GM23338 (cell line): ENCODE results near the gene DHRS2. TPM values are rescaled to one million over a fixed set of nuclear protein-coding genes. Genes with fewer than 3 reads are reported as not detected.
"Not testable (repeated sequence)": the region's sequence is repeated elsewhere in the genome, so short reads cannot be mapped to it uniquely, and the experiment has no call there.

Source experiments
- ATAC-seq: fragments of 200-7000 bp; cut with Tn5 transposase; 3 replicates; pipeline ENCODE4 v1.9.1; 2020
- DNase-seq: peaks from one replicate; pipeline ENCODE4 v3.0.0-alpha.2; 2015; ENCODE audit warnings: low spot score
- H2AFZ ChIP-seq: fragments of 200-600 bp; sonication (generic); 2 replicates; pipeline ENCODE4 v1.8.0; 2016; ENCODE audit warnings: antibody characterized with exemption, mild to moderate bottlenecking, moderate library complexity
- H3F3A ChIP-seq: fragments of 200-600 bp; sonication (generic); replicated peaks from 2 replicates; pipeline ENCODE4 v1.8.0; 2017; ENCODE audit warnings: antibody characterized with exemption, mixed run types, low read depth
- H3K27ac ChIP-seq: fragments of 200-600 bp; sonication (generic); 2 replicates; pipeline ENCODE4 v1.6.1; 2016; ENCODE audit warnings: low read depth
- H3K27me3 ChIP-seq: fragments of 200-600 bp; sonication (generic); 2 replicates; pipeline ENCODE4 v1.8.0; 2016; ENCODE audit warnings: mild to moderate bottlenecking, mixed run types, moderate library complexity; ENCODE audit not compliant: insufficient read depth
- H3K36me3 ChIP-seq: fragments of 200-600 bp; sonication (generic); 2 replicates; pipeline ENCODE4 v1.8.0; 2016; ENCODE audit warnings: mild to moderate bottlenecking; ENCODE audit not compliant: insufficient read depth
- H3K4me1 ChIP-seq: fragments of 200-600 bp; sonication (generic); 2 replicates; pipeline ENCODE4 v1.8.0; 2016; ENCODE audit warnings: mild to moderate bottlenecking, moderate library complexity; ENCODE audit not compliant: insufficient read depth
- H3K4me2 ChIP-seq: fragments of 200-600 bp; sonication (generic); 2 replicates; pipeline ENCODE4 v1.7.1; 2017; ENCODE audit warnings: mixed run types
- H3K4me3 ChIP-seq: fragments of 200-600 bp; sonication (generic); 2 replicates; pipeline ENCODE4 v1.6.1; 2016; ENCODE audit warnings: mixed run types
- H3K79me2 ChIP-seq: fragments of 200-600 bp; sonication (generic); replicated peaks from 2 replicates; pipeline ENCODE4 v1.8.0; 2017; ENCODE audit warnings: mild to moderate bottlenecking; ENCODE audit not compliant: insufficient read depth
- H3K9me2 ChIP-seq: fragments of 200-600 bp; sonication (generic); 2 replicates; pipeline ENCODE4 v1.8.0; 2017; ENCODE audit not compliant: insufficient read depth
- H4K20me1 ChIP-seq: fragments of 200-600 bp; sonication (generic); replicated peaks from 2 replicates; pipeline ENCODE4 v1.8.0; 2017; ENCODE audit warnings: mild to moderate bottlenecking; ENCODE audit not compliant: insufficient read depth
- H3K27ac Mint-ChIP-seq: 2 replicates; pipeline ENCODE4 v1.8.0; 2020; ENCODE audit warnings: inconsistent platforms, mild to moderate bottlenecking, moderate library complexity, mixed read lengths
- H3K27me3 Mint-ChIP-seq: 3 replicates; pipeline ENCODE4 v1.8.0; 2022; ENCODE audit warnings: low read depth, mild to moderate bottlenecking, moderate library complexity, mixed read lengths, inconsistent platforms; ENCODE audit not compliant: insufficient read depth, poor library complexity
- H3K36me3 Mint-ChIP-seq: 3 replicates; pipeline ENCODE4 v1.8.0; 2021; ENCODE audit warnings: low read depth, mild to moderate bottlenecking, inconsistent platforms, moderate library complexity, mixed read lengths
- H3K4me1 Mint-ChIP-seq: 3 replicates; pipeline ENCODE4 v1.8.0; 2020; ENCODE audit warnings: mild to moderate bottlenecking, inconsistent platforms, mixed read lengths
- H3K4me3 Mint-ChIP-seq: 3 replicates; pipeline ENCODE4 v1.8.0; 2021; ENCODE audit warnings: moderate library complexity, mild to moderate bottlenecking, inconsistent platforms, mixed read lengths
- H3K9me3 Mint-ChIP-seq: 3 replicates; pipeline ENCODE4 v1.8.0; 2020; ENCODE audit warnings: moderate library complexity, mild to moderate bottlenecking, inconsistent platforms, mixed read lengths
- CREB1 ChIP-seq: fragments of 250-450 bp; sonication (Bioruptor Pico); IDR thresholded peaks from 2 replicates; pipeline ENCODE4 v1.5.0; 2020; ENCODE audit warnings: low read depth, mild to moderate bottlenecking, moderate library complexity
- EZH2 ChIP-seq: fragments of 200-600 bp; sonication (generic); IDR thresholded peaks from one replicate; pipeline ENCODE4 v1.8.0; 2017; ENCODE audit warnings: antibody characterized with exemption, mild to moderate bottlenecking, low read depth; ENCODE audit not compliant: unreplicated experiment
- EZH2phosphoT487 ChIP-seq: fragments of 200-600 bp; sonication (generic); IDR thresholded peaks from one replicate; pipeline ENCODE4 v1.8.1; 2018; ENCODE audit warnings: antibody characterized with exemption; ENCODE audit not compliant: unreplicated experiment
- NANOG ChIP-seq: IDR thresholded peaks from 2 replicates; pipeline ENCODE4 v1.6.1; 2016; ENCODE audit warnings: antibody characterized with exemption, borderline replicate concordance
- POLR2AphosphoS5 ChIP-seq: IDR thresholded peaks from 2 replicates; pipeline ENCODE4 v1.6.1; 2016; ENCODE audit warnings: antibody characterized with exemption, low read depth
- ZNF331 ChIP-seq: fragments of 250-450 bp; sonication (Bioruptor Pico); IDR thresholded peaks from 2 replicates; pipeline ENCODE4 v1.5.0; 2020; ENCODE audit warnings: low read depth, mild to moderate bottlenecking, moderate library complexity
- polyA plus RNA-seq: library from polyadenylated mRNA; unstranded; fragments of >200 nt; fragmentation: Nextera tagmentation; extraction: Ambion mirVana; gene quantifications from 2 replicates; pipeline ENCODE4 v1.2.1, GENCODE V29; 2016
- total RNA-seq: library from RNA; depleted of rRNA; stranded (reverse); fragments of >200 nt; shearing (Covaris generic); gene quantifications from 2 replicates; pipeline ENCODE4 v1.2.3, GENCODE V29; 2014
- TF ChIP-seq, protein P1 (sequence below): IDR thresholded peaks from 2 replicates; pipeline ENCODE4 v1.6.1; 2016; ENCODE audit warnings: antibody characterized with exemption
- TF ChIP-seq, protein P2 (sequence below): IDR thresholded peaks from one replicate; pipeline ENCODE4 v1.6.1; 2018; ENCODE audit warnings: antibody characterized with exemption; ENCODE audit not compliant: unreplicated experiment

Gene DHRS2
- total and polyA plus RNA-seq, 2 experiments from 2014 or later, result 0.42 to 0.48 TPM

DNA sequence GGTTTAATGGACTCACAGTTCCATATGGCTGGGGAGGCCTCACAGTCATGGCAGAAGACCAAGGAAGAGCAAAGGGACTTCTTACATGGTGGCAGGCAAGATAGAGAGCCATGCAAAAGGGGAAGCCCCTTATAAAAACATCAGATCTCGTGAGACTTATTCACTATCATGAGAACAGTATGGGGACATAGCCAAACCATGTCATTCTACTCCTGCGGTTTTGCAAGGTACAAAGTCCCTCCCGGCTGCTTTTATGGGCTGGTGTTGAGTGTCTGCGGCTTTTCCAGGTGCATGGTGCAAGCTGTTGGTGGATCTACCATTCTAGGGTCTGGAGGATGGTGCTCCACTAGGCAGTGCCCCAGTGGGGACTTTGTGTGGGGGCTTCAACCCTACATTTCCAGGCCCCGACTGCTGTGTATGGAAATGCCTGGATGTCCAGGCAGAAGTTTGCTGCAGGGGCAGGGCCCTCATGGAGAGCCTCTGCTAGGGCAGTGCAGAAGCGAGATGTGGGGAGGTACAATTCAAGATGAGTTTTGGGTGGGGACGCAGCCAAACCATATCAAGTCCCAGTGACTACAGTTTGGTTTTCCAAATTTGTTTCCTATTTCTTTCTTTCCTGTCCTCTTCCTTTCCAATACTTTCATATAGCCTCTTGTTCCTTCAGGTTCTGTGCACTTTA, 26.6 kb upstream of the DHRS2 start:
- H3K36me3 ChIP-seq, H3K9me3 Mint-ChIP-seq, H3K27ac Mint-ChIP-seq, DNase-seq, H3K79me2 ChIP-seq, H2AFZ ChIP-seq, H3K4me3 ChIP-seq, H3F3A ChIP-seq, H3K4me1 ChIP-seq, H3K36me3 Mint-ChIP-seq, H4K20me1 ChIP-seq, H3K27me3 ChIP-seq, H3K4me1 Mint-ChIP-seq, H3K27ac ChIP-seq, H3K4me2 ChIP-seq, H3K4me3 Mint-ChIP-seq, ATAC-seq, H3K27me3 Mint-ChIP-seq, H3K9me2 ChIP-seq: not testable (repeated sequence)

DNA sequence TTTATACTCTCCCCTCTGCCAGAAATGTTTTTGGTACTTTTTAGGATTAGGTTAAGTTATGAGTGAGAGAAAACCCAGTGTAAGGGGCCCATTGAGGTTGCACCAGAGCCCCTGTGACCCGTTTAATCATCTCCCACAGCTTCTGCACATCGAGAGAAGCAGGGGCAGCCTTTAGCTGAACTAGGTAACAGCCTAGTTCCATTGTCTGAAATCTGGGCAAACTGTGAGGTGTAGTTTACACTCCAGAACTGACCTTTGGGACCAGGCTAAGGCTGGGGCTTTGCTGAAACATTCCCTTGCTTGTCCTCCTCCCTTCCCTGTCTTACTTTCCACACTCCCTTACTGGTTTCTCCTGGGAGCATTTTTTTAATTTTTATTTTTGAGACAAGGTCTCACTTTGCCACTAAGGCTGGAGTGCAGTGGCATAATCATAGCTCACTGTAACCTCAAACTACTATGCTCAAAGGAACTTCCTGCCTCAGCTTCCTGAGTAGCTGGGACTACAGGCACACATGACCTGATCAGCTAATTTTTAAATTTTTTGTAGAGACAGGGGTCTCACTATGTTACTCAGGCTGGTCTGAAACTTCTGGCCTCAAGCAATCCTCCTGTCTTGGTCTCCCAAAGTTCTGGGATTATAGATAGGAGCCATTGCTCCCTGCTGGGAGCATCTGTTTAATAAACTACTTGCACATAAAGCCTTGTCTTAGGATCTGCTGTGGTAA, 25.9 kb upstream of the DHRS2 start:
- H3K27ac Mint-ChIP-seq, result no peak overlapping the region
- Histone ChIP-seq H3K27ac (no peak overlapping the region), H3K4me2 (no peak overlapping the region), H3K4me1 (no peaks in the 10 kb centered on the region), H3F3A (no peaks in the 10 kb centered on the region), H3K9me2 (peaks cover 8% of the 10 kb centered on the region; the same call in 1 of the 2 replicates), H4K20me1 (no peaks in the 10 kb centered on the region), H3K79me2 (no peaks in the 10 kb centered on the region), H3K36me3 (no peaks in the 10 kb centered on the region), H3K4me3 (no peak overlapping the region), H2AFZ (no peak overlapping the region), H3K27me3 (no peaks in the 10 kb centered on the region)
- TF ChIP-seq EZH2phosphoT487 (no peak), ZNF331 (CRISPR knock-in tag) (no peak), EZH2 (no peak), CREB1 (CRISPR knock-in tag) (no peak), POLR2AphosphoS5 (no peak), NANOG (no peak)
- TF ChIP-seq, protein P1, sequence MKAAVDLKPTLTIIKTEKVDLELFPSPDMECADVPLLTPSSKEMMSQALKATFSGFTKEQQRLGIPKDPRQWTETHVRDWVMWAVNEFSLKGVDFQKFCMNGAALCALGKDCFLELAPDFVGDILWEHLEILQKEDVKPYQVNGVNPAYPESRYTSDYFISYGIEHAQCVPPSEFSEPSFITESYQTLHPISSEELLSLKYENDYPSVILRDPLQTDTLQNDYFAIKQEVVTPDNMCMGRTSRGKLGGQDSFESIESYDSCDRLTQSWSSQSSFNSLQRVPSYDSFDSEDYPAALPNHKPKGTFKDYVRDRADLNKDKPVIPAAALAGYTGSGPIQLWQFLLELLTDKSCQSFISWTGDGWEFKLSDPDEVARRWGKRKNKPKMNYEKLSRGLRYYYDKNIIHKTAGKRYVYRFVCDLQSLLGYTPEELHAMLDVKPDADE, result no peak
- TF ChIP-seq, protein P2, sequence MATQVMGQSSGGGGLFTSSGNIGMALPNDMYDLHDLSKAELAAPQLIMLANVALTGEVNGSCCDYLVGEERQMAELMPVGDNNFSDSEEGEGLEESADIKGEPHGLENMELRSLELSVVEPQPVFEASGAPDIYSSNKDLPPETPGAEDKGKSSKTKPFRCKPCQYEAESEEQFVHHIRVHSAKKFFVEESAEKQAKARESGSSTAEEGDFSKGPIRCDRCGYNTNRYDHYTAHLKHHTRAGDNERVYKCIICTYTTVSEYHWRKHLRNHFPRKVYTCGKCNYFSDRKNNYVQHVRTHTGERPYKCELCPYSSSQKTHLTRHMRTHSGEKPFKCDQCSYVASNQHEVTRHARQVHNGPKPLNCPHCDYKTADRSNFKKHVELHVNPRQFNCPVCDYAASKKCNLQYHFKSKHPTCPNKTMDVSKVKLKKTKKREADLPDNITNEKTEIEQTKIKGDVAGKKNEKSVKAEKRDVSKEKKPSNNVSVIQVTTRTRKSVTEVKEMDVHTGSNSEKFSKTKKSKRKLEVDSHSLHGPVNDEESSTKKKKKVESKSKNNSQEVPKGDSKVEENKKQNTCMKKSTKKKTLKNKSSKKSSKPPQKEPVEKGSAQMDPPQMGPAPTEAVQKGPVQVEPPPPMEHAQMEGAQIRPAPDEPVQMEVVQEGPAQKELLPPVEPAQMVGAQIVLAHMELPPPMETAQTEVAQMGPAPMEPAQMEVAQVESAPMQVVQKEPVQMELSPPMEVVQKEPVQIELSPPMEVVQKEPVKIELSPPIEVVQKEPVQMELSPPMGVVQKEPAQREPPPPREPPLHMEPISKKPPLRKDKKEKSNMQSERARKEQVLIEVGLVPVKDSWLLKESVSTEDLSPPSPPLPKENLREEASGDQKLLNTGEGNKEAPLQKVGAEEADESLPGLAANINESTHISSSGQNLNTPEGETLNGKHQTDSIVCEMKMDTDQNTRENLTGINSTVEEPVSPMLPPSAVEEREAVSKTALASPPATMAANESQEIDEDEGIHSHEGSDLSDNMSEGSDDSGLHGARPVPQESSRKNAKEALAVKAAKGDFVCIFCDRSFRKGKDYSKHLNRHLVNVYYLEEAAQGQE, result no peak
- no peak for DNase-seq
- H3K4me3 Mint-ChIP-seq, result no peak overlapping the region
- H3K27me3 Mint-ChIP-seq, result peaks cover 1% of the 10 kb centered on the region
- ATAC-seq, result no peak
- H3K9me3 Mint-ChIP-seq, result peaks cover 8% of the 10 kb centered on the region; the same call in 2 of the 3 replicates
- H3K36me3 Mint-ChIP-seq, result no peaks in the 10 kb centered on the region; the same call in 2 of the 3 replicates
- peaks cover 7% of the 10 kb centered on the region for H3K4me1 Mint-ChIP-seq
